Chondrocyte (in vitro differentiated cells): Measurements from ENCODE around the gene PDXK. TPM values are rescaled to one million over a fixed set of nuclear protein-coding genes. Genes with fewer than 3 reads are reported as not detected.
A peak's percentile ranks its signal among the peaks of the same experiment; 100 is the strongest.

Source experiments
- DNase-seq: peaks from one replicate; pipeline ENCODE4 v3.0.0; 2021; ENCODE audit warnings: mixed read lengths, low spot score
- H3K27ac Mint-ChIP-seq: one replicate; pipeline ENCODE4 v1.8.0; 2021; ENCODE audit warnings: mild to moderate bottlenecking, moderate library complexity, mixed read lengths; ENCODE audit not compliant: unreplicated experiment
- H3K27me3 Mint-ChIP-seq: 2 replicates; pipeline ENCODE4 v1.8.0; 2021; ENCODE audit warnings: low read depth, mixed read lengths
- H3K36me3 Mint-ChIP-seq: 2 replicates; pipeline ENCODE4 v1.8.0; 2021; ENCODE audit warnings: low read depth, mixed read lengths
- H3K4me1 Mint-ChIP-seq: 2 replicates; pipeline ENCODE4 v1.8.0; 2021; ENCODE audit warnings: low read depth, mild to moderate bottlenecking, mixed read lengths
- H3K4me3 Mint-ChIP-seq: one replicate; pipeline ENCODE4 v1.8.0; 2021; ENCODE audit warnings: mild to moderate bottlenecking, moderate library complexity, mixed read lengths; ENCODE audit not compliant: unreplicated experiment
- H3K9me3 Mint-ChIP-seq: 2 replicates; pipeline ENCODE4 v1.8.0; 2021; ENCODE audit warnings: low read depth, mixed read lengths
- CTCF ChIP-seq: fragments of 200-600 bp; sonication (generic); IDR thresholded peaks from 2 replicates; pipeline ENCODE4 v1.5.0; 2021; ENCODE audit warnings: antibody characterized with exemption, mild to moderate bottlenecking, moderate library complexity
- total RNA-seq: library from RNA; stranded (reverse); gene quantifications from 3 replicates; pipeline ENCODE4 v1.2.1, GENCODE V29; 2021

Gene PDXK
- total RNA-seq, 1 donor from 2014 or later: 213 TPM

DNA sequence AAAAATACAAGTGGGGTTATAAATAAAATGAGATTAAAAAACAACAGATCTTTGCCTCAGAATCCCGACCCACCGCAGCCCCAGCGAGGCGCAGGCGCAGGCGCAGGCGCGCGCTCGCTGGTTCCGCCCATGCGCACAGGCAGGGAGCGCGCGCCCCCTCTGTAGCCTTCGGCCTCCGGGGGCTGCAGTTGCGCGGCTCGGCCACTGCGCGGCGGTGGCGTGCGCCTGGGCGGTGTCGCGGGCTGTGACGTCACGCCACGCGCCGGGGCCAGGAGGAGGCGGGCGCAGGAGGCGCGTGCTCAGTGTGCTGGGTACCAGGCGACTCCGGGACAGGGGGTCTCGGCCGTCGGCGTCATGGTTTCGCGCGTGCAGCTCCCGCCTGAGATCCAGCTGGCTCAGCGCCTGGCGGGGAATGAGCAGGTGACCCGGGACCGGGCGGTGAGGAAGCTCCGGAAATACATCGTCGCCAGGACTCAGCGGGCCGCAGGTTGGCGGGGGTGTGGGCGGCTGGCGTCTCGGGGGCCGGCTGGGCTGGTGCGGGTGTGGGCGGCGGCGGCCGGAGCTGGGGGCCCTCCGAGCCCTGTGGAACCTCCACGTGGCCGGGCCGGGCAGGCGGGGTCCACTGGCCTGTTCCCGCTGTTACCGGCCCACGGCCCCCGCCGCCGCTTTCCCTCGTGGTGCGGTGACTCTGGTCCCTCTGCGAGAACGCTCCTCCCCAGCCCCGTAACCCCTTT is 70.5 kb downstream of the PDXK start, which contains the start of gene RRP1:
RRP1 (plus strand) TSS at position 302 of the 734 bp plus-strand sequence; CDS start at position 355, 53 bp downstream.
- Mint-ChIP-seq H3K4me1 (peaks cover 17% of the 10 kb centered on the region), H3K27me3 (no peaks in the 10 kb centered on the region), H3K9me3 (no peaks in the 10 kb centered on the region), H3K4me3 (peak within 1 kb of the TSS; percentile 87), H3K36me3 (peaks cover 11% of the 10 kb centered on the region), H3K27ac (peak within 1 kb of the TSS; percentile 89)
- TF ChIP-seq CTCF: peak; percentile 89
- DNase-seq: no peak

- no peak for TF ChIP-seq CTCF
- Mint-ChIP-seq H3K27ac (peak overlapping the region; percentile 84), H3K27me3 (no peaks in the 10 kb centered on the region), H3K9me3 (no peaks in the 10 kb centered on the region), H3K4me1 (peaks cover 17% of the 10 kb centered on the region), H3K4me3 (peak overlapping the region; percentile 87), H3K36me3 (peaks cover 14% of the 10 kb centered on the region)
- DNase-seq: no peak
These were observed 71.1 kb downstream of the PDXK start for GRCh38 chr21:43790010-43790524.

DNA sequence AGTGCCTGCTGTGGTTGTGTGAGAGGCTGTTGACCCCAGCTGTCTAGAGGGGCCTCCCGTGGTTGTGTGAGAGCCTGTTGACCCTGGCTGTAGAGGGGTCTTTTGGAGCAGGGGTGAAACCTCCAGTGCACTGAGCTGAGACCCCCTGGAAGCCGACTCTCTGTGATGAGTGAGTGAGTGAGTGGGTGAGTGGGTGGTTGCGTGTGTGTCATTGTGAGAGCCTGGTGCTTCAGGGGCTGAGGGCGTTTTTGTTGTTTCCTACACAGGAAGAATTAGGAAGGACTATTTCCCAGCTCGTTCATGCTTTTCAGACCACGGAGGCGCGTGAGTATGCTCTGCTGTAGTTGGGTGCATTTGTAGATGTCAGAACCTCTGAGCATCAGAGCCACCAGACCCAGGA is 73.5 kb downstream of the PDXK start:
- Mint-ChIP-seq H3K4me3 (no peak overlapping the region), H3K4me1 (peaks cover 17% of the 10 kb centered on the region), H3K27ac (no peak overlapping the region), H3K9me3 (no peaks in the 10 kb centered on the region), H3K36me3 (peaks cover 23% of the 10 kb centered on the region), H3K27me3 (no peaks in the 10 kb centered on the region)
- TF ChIP-seq CTCF: no peak
- no peak for DNase-seq

DNA sequence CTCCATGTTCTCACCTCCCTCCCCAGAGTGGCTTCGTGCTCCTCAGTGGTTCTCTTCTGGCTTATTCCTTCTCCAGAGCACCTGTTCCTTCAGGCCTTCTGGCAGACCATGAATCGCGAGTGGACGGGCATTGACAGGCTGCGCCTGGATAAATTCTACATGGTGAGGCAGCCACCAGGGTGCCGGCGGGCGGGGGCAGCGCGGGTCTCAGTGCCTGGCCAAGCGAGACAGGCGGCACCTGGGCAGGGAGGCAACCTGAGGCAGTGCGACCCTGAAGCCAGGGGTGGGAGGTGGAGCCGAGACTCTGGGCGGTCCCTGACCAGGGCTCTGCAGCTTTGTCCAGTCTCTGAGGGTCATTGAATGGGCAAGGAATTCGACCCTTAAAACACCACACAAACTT is 74.3 kb downstream of the PDXK start:
- H3K36me3 Mint-ChIP-seq: peaks cover 26% of the 10 kb centered on the region
- H3K9me3 Mint-ChIP-seq: no peaks in the 10 kb centered on the region
- H3K4me1 Mint-ChIP-seq: peaks cover 17% of the 10 kb centered on the region
- no peak for DNase-seq
- no peak overlapping the region for H3K4me3 Mint-ChIP-seq
- no peak for TF ChIP-seq CTCF
- no peaks in the 10 kb centered on the region for H3K27me3 Mint-ChIP-seq
- no peak overlapping the region for H3K27ac Mint-ChIP-seq

DNA sequence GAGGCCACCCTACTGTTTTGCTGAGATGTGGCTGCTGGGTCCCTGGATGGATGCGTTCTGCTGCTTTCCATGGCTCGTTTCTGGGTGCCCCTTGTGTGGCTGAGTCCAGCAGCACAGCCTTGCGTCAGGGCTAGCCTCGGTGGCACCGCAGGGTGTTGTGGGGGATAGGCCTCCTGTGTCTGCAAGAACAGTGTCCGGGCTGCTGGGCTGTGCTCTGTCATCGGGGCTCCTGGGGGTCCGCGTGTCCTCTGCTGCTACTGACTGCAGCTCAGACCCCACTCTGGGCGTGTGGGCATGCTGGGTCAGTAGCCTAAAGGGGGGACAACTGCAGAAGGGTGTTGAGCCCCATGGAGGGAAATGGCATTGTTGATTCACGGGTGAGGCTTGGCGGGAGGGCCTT is 75.4 kb downstream of the PDXK start:
- Mint-ChIP-seq H3K27me3 (no peaks in the 10 kb centered on the region), H3K27ac (no peak overlapping the region), H3K9me3 (no peaks in the 10 kb centered on the region), H3K36me3 (peaks cover 31% of the 10 kb centered on the region), H3K4me3 (no peak overlapping the region), H3K4me1 (peaks cover 17% of the 10 kb centered on the region)
- DNase-seq: peak; percentile 91
- TF ChIP-seq CTCF: no peak
